Heart left ventricle (tissue), 16 donors: ENCODE results near the gene RNF111. TPM values are rescaled to one million over a fixed set of nuclear protein-coding genes. Genes with fewer than 3 reads are reported as not detected.

Source experiments
- ATAC-seq, 4 donors: fragments of 200-7000 bp; cut with Tn5 transposase; one replicate each; pipeline ENCODE4 v1.9.1; 2020 to 2022; ENCODE audit warnings: moderate library complexity in 4 of 4, mild to moderate bottlenecking in 3 of 4, moderate number of reproducible peaks in 1 of 4
- DNase-seq, 5 donors: peaks; one replicate each; pipeline ENCODE4 v3.0.0-alpha.2; 2020
- H3K27ac ChIP-seq, 12 donors: fragments of 200-600 bp; sonication (generic) in 4 of 12; one replicate each; pipeline versions ENCODE4 v1.5.0 to v1.8.0; 2016 to 2022; ENCODE audit warnings: mild to moderate bottlenecking in 2 of 12
- H3K27me3 ChIP-seq, 9 donors: fragments of 200-600 bp; sonication (generic) in 2 of 9; one replicate each; pipeline versions ENCODE4 v1.5.1 to v1.8.0; 2016 to 2022; ENCODE audit warnings: mild to moderate bottlenecking in 3 of 9
- H3K36me3 ChIP-seq, 9 donors: fragments of 200-600 bp; sonication (generic) in 2 of 9; one replicate each; pipeline versions ENCODE4 v1.5.0 to v1.8.0; 2018 to 2022; ENCODE audit warnings: mild to moderate bottlenecking in 2 of 9
- H3K4me1 ChIP-seq, 12 donors: fragments of 200-600 bp; sonication (generic) in 4 of 12; one replicate each; pipeline versions ENCODE4 v1.5.0 to v1.8.0; 2016 to 2022; ENCODE audit warnings: mild to moderate bottlenecking in 3 of 12
- H3K4me3 ChIP-seq, 12 donors: fragments of 200-600 bp; sonication (generic) in 4 of 12; one replicate each; pipeline versions ENCODE4 v1.5.0 to v1.8.0; 2017 to 2022; ENCODE audit warnings: mild to moderate bottlenecking in 9 of 12, moderate library complexity in 4 of 12
- H3K9me3 ChIP-seq, 12 donors: fragments of 200-600 bp; sonication (generic) in 4 of 12; one replicate each; pipeline versions ENCODE4 v1.5.0 to v1.8.0; 2016 to 2022; ENCODE audit warnings: mild to moderate bottlenecking in 1 of 12
- POLR2A ChIP-seq, 2 donors: fragments of 450-650 bp; IDR thresholded peaks; one replicate each; pipeline ENCODE4 v1.6.1; 2017; ENCODE audit warnings: antibody characterized with exemption in 2 of 2, mild to moderate bottlenecking in 2 of 2, moderate library complexity in 2 of 2
- WGBS, 4 donors: extraction: QIAGEN DNeasy Blood & Tissue Kit in 2 of 4; methylation state at CpG; one replicate each; pipeline versions ENCODE4 v1.1.5 to v1.1.7; 2013 to 2018; 5-methylcytosine and 5-hydroxymethylcytosine counted together
- intact Hi-C, 10 donors: fragments of 100-400 bp; cut with DNase I; formaldehyde crosslinking; loops; one replicate each; pipeline versions ENCODE4 v1.11.1 to v1.14.2; 2022
- polyA plus RNA-seq, 2 donors: library from polyadenylated mRNA; stranded (reverse); fragments of 200-250 nt; gene quantifications; one replicate each; pipeline ENCODE4 v1.2.3, GENCODE V29; 2013
- total RNA-seq, 9 donors: library from RNA; depleted of rRNA in 2 of 9; stranded (reverse); fragments of >200 nt in 2 of 9; fragmentation: NEBNext Ultra II Directional in 3 of 9; extraction: Animal tissue kit (Norgen Biotek cat#: 25700) in 3 of 9; gene quantifications; one replicate each; pipeline versions ENCODE4 v1.1.0 to v1.2.4, GENCODE V29; 2016 to 2023
- TF ChIP-seq, protein P1 (sequence below), 12 donors: fragments of 200-600 bp; sonication (generic) in 4 of 12; IDR thresholded peaks; one replicate each; pipeline versions ENCODE4 v1.5.0 to v1.8.0; 2018 to 2022; ENCODE audit warnings: antibody characterized with exemption in 12 of 12, mild to moderate bottlenecking in 5 of 12
- donor health status: ischemic (EF 13 %, LVEDD 7.1; RV severe dilation, severe dysfunction).
- donor health status: healthy with polysubstance abuse.
- donor health status: DM: no; HTN: yes; CAD: no.
- donor health status: DM: no; HTN: no; CAD: no.
- donor health status: ischemic (EF 25% LVEDD 6.9; RV normal size, moderate dysfunction).
- donor health status: ischemic (EF 25% LVEDD 5.7; RV mildly dilated, moderate dysfunction).
- donor health status: healthy.
- donor health status: DM: yes; HTN: yes; CAD: no.
- donor health status: ischemic (EF 35%, LVEDD 5.7; RV mildly dilated, moderate dysfunction).
- donor health status: nonischemic (EF 11% LVEDD 7.7; RV severe dilation, severe dysfunction).
- donor health status: DM: yes; HTN: yes; CAD: no.
- donor health status: PGD.
- donor health status: ischemic (EF 29% LVEDD 5.4; RV normal size, mild dysfunction).
- donor health status: nonischemic (EF 23%, LVEDD 6.1; RV moderate dilation, normal function).

RNF111 gene
- total and polyA plus RNA-seq, 11 donors: 5.9 to 29.1 (median 18.8) TPM

DNA sequence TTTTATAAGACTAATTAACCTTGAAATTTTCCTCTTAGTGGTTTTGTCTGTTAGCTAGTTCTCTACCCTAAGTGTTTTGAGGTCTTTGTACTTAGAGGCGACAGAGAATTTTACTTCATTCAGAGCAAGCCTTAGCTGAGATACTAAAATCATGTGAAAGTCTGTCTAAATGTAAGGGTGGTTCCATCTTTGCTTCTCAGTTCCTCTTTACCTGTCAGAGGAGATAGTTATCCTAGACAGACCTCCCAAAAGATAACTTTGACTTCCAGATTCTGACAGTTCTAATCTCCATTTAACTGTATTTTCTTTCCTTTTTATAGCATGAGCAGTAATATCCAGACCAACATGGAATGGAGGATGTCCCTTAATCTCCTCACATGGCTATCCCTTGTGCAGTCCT is 34.7 kb downstream of the RNF111 start:
- Histone ChIP-seq H3K27ac (no peak overlapping the region), H3K4me3 (no peak overlapping the region), H3K4me1 (peaks cover 0 to 5% (median 0%) of the 10 kb centered on the region in 12 donors), H3K36me3 (peaks cover 0 to 29% (median 12%) of the 10 kb centered on the region in 9 donors), H3K9me3 (no peaks in the 10 kb centered on the region), H3K27me3 (no peaks in the 10 kb centered on the region)
- TF ChIP-seq POLR2A (IDR thresholded peaks at IDR 0.05): no peak
- TF ChIP-seq, protein P1, sequence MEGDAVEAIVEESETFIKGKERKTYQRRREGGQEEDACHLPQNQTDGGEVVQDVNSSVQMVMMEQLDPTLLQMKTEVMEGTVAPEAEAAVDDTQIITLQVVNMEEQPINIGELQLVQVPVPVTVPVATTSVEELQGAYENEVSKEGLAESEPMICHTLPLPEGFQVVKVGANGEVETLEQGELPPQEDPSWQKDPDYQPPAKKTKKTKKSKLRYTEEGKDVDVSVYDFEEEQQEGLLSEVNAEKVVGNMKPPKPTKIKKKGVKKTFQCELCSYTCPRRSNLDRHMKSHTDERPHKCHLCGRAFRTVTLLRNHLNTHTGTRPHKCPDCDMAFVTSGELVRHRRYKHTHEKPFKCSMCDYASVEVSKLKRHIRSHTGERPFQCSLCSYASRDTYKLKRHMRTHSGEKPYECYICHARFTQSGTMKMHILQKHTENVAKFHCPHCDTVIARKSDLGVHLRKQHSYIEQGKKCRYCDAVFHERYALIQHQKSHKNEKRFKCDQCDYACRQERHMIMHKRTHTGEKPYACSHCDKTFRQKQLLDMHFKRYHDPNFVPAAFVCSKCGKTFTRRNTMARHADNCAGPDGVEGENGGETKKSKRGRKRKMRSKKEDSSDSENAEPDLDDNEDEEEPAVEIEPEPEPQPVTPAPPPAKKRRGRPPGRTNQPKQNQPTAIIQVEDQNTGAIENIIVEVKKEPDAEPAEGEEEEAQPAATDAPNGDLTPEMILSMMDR (IDR thresholded peaks at IDR 0.05): no peak
- intact Hi-C loops: loop anchor here in 1 of 10 donors (10.0 kb wide), 1 partner anchor 53 kb away; no protein-coding TSS in a partner anchor
- DNase-seq (no peak), ATAC-seq (no peak)
- 100% methylated on average over 1 of the region's 1 CpG for WGBS, 4 donors

DNA sequence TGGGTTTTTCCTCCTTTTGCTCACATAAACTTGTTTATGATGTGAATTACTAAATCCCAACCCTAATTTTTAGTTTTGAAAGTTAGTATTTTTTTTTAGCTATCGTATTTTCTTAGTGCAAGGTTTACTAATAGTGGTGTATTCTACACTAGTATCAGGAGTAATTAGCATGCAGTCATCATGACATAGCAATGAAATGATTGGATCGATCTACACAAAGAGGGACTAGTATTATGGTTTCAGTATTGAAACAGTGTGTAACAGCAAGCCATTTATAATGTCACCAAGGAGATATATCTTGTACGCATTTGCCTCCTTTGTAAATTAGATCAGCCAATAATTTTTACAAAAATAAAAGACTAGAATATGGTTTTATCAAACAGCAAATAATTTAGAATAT is 38.7 kb downstream of the RNF111 start:
- no peaks in the 10 kb centered on the region for H3K9me3 ChIP-seq
- ATAC-seq: no peak
- no peak overlapping the region for H3K4me3 ChIP-seq
- TF ChIP-seq, protein P1 (IDR thresholded peaks at IDR 0.05): no peak
- no peak for TF ChIP-seq POLR2A (IDR thresholded peaks at IDR 0.05)
- no peak overlapping the region for H3K27ac ChIP-seq
- H3K36me3 ChIP-seq: peaks cover 0 to 36% (median 17%) of the 10 kb centered on the region in 9 donors
- DNase-seq: no peak
- peaks cover 0 to 7% (median 0%) of the 10 kb centered on the region in 12 donors for H3K4me1 ChIP-seq
- intact Hi-C loops: loop anchor here in 1 of 10 donors (10.0 kb wide), 1 partner anchor 49 kb away; no protein-coding TSS in a partner anchor
- no peaks in the 10 kb centered on the region for H3K27me3 ChIP-seq
- 91 to 99% (median 95%) methylated on average over 3 of the region's 3 CpGs for WGBS, 4 donors

DNA sequence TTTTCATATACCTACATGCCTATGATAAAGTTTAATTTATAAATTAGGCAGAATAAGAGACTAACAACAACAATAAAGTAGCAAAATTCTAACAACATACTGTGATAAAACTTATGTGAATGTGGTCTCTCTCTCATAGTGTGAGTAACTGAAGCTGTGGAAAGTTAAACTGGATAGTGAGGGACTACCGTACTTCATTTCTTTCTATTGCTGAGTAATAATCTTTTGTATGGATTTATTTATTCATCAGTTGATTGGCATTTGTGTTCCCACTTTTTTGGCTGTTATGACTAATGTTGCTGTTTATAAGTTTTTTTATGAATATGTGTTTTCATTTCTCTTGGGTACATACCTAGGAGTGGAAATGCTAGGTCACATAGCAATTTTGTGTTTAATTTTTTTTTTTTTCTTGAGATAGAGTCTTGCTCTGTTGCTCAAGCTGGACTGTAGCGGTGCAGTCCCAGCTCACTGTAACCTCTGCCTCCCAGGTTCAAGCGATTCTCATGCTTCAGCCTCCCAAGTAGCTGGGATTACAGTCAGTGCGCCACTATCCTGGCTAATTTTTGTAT is 41.0 kb downstream of the RNF111 start:
- intact Hi-C loops: loop anchor here in 1 of 10 donors (10.0 kb wide), 1 partner anchor 46 kb away; no protein-coding TSS in a partner anchor
- Histone ChIP-seq H3K9me3 (no peaks in the 10 kb centered on the region), H3K36me3 (peaks cover 0 to 42% (median 30%) of the 10 kb centered on the region in 9 donors), H3K4me1 (peaks cover 0 to 15% (median 4%) of the 10 kb centered on the region in 12 donors), H3K4me3 (no peak overlapping the region), H3K27me3 (no peaks in the 10 kb centered on the region), H3K27ac (no peak overlapping the region)
- WGBS, 4 donors: 97 to 99% (median 98%) methylated on average over 4 of the region's 4 CpGs
- DNase-seq (no peak), ATAC-seq (no peak)
- TF ChIP-seq, protein P1 (IDR thresholded peaks at IDR 0.05): no peak
- no peak for TF ChIP-seq POLR2A (IDR thresholded peaks at IDR 0.05)

DNA sequence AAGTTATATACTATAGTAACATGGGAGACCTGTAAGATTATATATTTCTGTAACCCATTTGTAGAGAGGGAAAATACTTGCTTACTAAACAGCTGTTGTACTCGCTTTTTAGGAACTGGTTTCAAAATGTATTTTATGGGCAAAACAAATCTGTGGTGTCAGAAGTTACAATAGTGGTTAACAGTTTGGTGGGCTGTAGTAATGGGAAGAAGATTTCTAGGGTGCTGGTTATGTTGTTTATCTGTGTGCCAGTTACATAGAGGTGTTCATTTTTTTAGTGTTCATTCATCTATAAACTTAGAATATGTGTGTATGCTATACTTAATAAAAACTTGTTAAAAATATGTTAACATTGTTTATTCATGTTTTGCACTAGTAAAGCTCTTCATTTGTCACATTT is 42.1 kb downstream of the RNF111 start:
- H3K4me3 ChIP-seq: no peak overlapping the region
- 83 to 95% (median 88%) methylated on average over 1 of the region's 1 CpG for WGBS, 4 donors
- DNase-seq: no peak
- H3K36me3 ChIP-seq: peaks cover 0 to 42% (median 35%) of the 10 kb centered on the region in 9 donors
- no peak overlapping the region for H3K27ac ChIP-seq
- H3K4me1 ChIP-seq: peaks cover 0 to 16% (median 5%) of the 10 kb centered on the region in 12 donors
- H3K27me3 ChIP-seq: no peaks in the 10 kb centered on the region
- intact Hi-C loops: loop anchor here in 1 of 10 donors (10.0 kb wide), 1 partner anchor 45 kb away; no protein-coding TSS in a partner anchor
- TF ChIP-seq, protein P1 (IDR thresholded peaks at IDR 0.05): no peak
- no peak for TF ChIP-seq POLR2A (IDR thresholded peaks at IDR 0.05)
- no peaks in the 10 kb centered on the region for H3K9me3 ChIP-seq
- no peak for ATAC-seq
